ENCODE data around the gene UMAD1.
A peak's percentile ranks its signal among the peaks of the same experiment; 100 is the strongest.
"Not testable (repeated sequence)": the region's sequence is repeated elsewhere in the genome, so short reads cannot be mapped to it uniquely, and the experiment has no call there.

UMAD1 gene

GRCh38 chr7:7675686-7676085 lies 35.1 kb downstream of the UMAD1 start:
- DNase-seq (ENCODE audit: insufficient read length) = no peak
- no peak for FAIRE-seq
- TF ChIP-seq TAF1 (IDR thresholded peaks at IDR 0.05; ENCODE audit: borderline replicate concordance, low read depth, low read length) = no peak
- no peak for TF ChIP-seq POLR2A (IDR thresholded peaks at IDR 0.05; ENCODE audit: low read depth, low read length)
- no peak for TF ChIP-seq POLR2AphosphoS5 (IDR thresholded peaks at IDR 0.05; ENCODE audit: low read depth, low read length)

GRCh38 chr7:7679640-7680039 lies 39.1 kb downstream of the UMAD1 start:
- not testable (repeated sequence) for DNase-seq (ENCODE audit: insufficient read length); FAIRE-seq

- TF ChIP-seq POLR2AphosphoS5 (IDR thresholded peaks at IDR 0.05; ENCODE audit: low read depth, low read length) (no peak), TAF1 (IDR thresholded peaks at IDR 0.05; ENCODE audit: borderline replicate concordance, low read depth, low read length) (no peak), POLR2A (IDR thresholded peaks at IDR 0.05; ENCODE audit: low read depth, low read length) (no peak)
- FAIRE-seq = peak; percentile 50
- no peak for DNase-seq (ENCODE audit: insufficient read length)
Measured at GRCh38 chr7:7681191-7681935, 40.8 kb downstream of the UMAD1 start.

DNA sequence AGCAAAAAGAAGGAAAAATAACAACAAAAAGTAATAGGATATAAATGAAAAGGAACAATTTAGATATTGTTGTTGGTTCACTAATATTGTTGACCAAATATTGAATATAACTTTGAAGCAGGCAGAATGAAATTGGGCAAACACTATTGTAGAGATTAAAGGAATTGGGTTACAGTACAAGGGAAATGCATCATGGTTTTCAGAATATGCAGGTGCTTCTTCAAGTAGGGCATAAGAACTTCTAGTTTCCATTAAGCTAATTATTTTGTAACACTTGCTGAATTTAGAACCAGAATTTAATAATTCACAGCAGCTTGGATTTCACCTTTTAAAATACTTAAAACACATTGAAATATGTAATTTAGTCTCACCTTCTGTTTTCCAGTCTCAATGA lies 41.4 kb downstream of the UMAD1 start:
- no peak for TF ChIP-seq TAF1 (IDR thresholded peaks at IDR 0.05; ENCODE audit: borderline replicate concordance, low read depth, low read length)
- TF ChIP-seq POLR2AphosphoS5 (IDR thresholded peaks at IDR 0.05; ENCODE audit: low read depth, low read length) = no peak
- no peak for TF ChIP-seq POLR2A (IDR thresholded peaks at IDR 0.05; ENCODE audit: low read depth, low read length)
- DNase-seq (ENCODE audit: insufficient read length) = no peak
- peak; percentile 74 for FAIRE-seq

DNA sequence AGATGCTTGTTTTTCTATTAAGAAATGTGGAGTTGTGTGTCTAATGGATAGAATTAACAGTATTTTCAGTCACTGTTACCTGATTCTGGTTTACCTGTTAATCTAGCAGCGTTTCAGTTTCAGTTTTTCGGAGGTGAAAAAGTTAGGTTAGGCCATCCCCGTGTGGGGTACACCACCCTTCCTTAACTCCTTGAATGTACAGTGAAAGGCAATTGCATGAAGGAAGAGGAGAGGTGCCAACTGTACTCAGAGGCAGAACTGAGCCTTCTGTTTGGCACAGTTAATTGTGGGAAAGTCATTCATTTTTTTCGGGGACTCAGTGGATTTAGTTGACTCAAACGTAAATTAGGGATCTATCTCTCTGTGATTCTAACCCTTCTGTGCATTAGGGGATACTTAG lies 42.3 kb downstream of the UMAD1 start:
- TF ChIP-seq POLR2AphosphoS5 (IDR thresholded peaks at IDR 0.05; ENCODE audit: low read depth, low read length) (no peak), TAF1 (IDR thresholded peaks at IDR 0.05; ENCODE audit: borderline replicate concordance, low read depth, low read length) (no peak), POLR2A (IDR thresholded peaks at IDR 0.05; ENCODE audit: low read depth, low read length) (no peak)
- peak; percentile 5 for FAIRE-seq
- DNase-seq (ENCODE audit: insufficient read length) = no peak

GRCh38 chr7:7686811-7687508 lies 46.4 kb downstream of the UMAD1 start:
- DNase-seq (ENCODE audit: insufficient read length) = no peak
- no peak for TF ChIP-seq POLR2AphosphoS5 (IDR thresholded peaks at IDR 0.05; ENCODE audit: low read depth, low read length)
- no peak for TF ChIP-seq TAF1 (IDR thresholded peaks at IDR 0.05; ENCODE audit: borderline replicate concordance, low read depth, low read length)
- no peak for TF ChIP-seq POLR2A (IDR thresholded peaks at IDR 0.05; ENCODE audit: low read depth, low read length)
- FAIRE-seq = no peak

DNA sequence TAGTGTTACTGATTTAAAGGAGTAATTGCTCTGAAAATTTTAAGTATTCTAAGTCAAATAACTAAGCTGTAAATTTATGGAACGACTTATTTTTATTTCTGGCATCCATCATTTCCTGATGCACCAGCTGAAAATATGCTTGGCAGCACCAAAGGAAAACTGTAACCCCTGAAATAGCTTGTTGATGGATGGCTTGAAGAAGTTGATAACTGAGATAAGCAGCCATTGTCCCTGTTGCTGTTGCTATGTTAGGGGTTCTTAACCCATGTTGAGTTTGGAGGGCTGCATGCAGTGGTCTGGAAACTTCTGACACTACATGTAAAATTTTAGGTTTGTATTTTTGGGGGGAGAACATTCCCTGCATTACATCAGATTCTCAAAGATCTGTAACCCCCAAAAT lies 47.2 kb downstream of the UMAD1 start:
- FAIRE-seq (peak; percentile 33), DNase-seq (ENCODE audit: insufficient read length) (no peak)
- TF ChIP-seq POLR2AphosphoS5 (IDR thresholded peaks at IDR 0.05; ENCODE audit: low read depth, low read length) (no peak), POLR2A (IDR thresholded peaks at IDR 0.05; ENCODE audit: low read depth, low read length) (no peak), TAF1 (IDR thresholded peaks at IDR 0.05; ENCODE audit: borderline replicate concordance, low read depth, low read length) (no peak)

- TF ChIP-seq POLR2AphosphoS5 (IDR thresholded peaks at IDR 0.05; ENCODE audit: low read depth, low read length) (no peak), POLR2A (IDR thresholded peaks at IDR 0.05; ENCODE audit: low read depth, low read length) (no peak), TAF1 (IDR thresholded peaks at IDR 0.05; ENCODE audit: borderline replicate concordance, low read depth, low read length) (no peak)
- no peak for DNase-seq (ENCODE audit: insufficient read length)
- no peak for FAIRE-seq
Measured at GRCh38 chr7:7688310-7688709, 47.8 kb downstream of the UMAD1 start.

DNA sequence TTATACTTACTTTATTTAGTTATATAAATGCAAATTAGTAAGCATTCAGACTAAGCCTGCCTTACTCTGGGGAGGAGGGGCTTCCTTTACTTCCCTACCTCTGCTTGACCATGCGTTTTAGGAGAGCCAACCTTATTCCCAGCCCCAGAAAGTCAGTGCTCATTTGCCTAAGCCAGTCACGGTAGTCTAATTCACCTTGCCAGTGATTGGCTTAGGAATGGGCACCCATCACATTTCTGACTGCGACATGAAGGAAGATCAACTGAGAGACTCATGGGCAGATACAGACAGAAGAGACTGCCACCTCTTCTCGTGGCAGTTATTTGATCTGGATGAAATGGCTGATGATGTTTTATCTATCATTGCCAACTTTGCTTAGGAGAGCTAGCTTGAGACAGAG lies 48.4 kb downstream of the UMAD1 start:
- FAIRE-seq = peak; percentile 54
- TF ChIP-seq POLR2A (IDR thresholded peaks at IDR 0.05; ENCODE audit: low read depth, low read length) (no peak), TAF1 (IDR thresholded peaks at IDR 0.05; ENCODE audit: borderline replicate concordance, low read depth, low read length) (no peak), POLR2AphosphoS5 (IDR thresholded peaks at IDR 0.05; ENCODE audit: low read depth, low read length) (no peak)
- DNase-seq (ENCODE audit: insufficient read length) = no peak

DNA sequence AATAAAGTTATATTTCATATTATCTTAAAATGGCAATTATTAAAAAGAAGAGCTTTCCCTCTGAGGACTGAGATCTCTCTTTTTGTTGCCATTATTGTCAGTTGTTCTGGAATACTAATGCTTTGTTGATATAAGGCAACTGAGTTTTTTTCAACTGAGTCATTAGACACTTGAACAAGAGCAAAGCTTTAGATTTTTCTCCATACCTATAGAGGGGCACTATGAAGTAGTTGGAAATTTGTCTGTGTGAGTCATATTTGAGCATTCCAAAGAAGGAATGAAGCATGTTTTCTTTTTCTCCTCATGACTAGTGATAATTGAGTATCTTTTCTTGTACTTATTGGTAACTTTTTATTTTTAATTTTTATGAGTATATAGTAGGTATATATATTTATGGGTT lies 53.3 kb downstream of the UMAD1 start:
- DNase-seq (ENCODE audit: insufficient read length) = no peak
- FAIRE-seq = no peak
- TF ChIP-seq TAF1 (IDR thresholded peaks at IDR 0.05; ENCODE audit: borderline replicate concordance, low read depth, low read length) (no peak), POLR2AphosphoS5 (IDR thresholded peaks at IDR 0.05; ENCODE audit: low read depth, low read length) (no peak), POLR2A (IDR thresholded peaks at IDR 0.05; ENCODE audit: low read depth, low read length) (no peak)

- no peak for DNase-seq (ENCODE audit: insufficient read length)
Measured at GRCh38 chr7:7694542-7694941, 54.0 kb downstream of the UMAD1 start.

More at GRCh38 chr7:7694542-7694941, 54.0 kb downstream of the UMAD1 start:
- TF ChIP-seq POLR2AphosphoS5 (IDR thresholded peaks at IDR 0.05; ENCODE audit: low read depth, low read length) (no peak), TAF1 (IDR thresholded peaks at IDR 0.05; ENCODE audit: borderline replicate concordance, low read depth, low read length) (no peak), POLR2A (IDR thresholded peaks at IDR 0.05; ENCODE audit: low read depth, low read length) (no peak)
- FAIRE-seq = peak; percentile 21
